Osteocyte (in vitro differentiated cells): ENCODE data around the gene CFC1. TPM values are rescaled to one million over a fixed set of nuclear protein-coding genes. Genes with fewer than 3 reads are reported as not detected.
"Not testable (repeated sequence)": the region's sequence is repeated elsewhere in the genome, so short reads cannot be mapped to it uniquely, and the experiment has no call there.

Experiments used
- DNase-seq: peaks from one replicate; pipeline ENCODE4 v3.0.0; 2021; ENCODE audit warnings: mixed read lengths; ENCODE audit not compliant: unreplicated experiment; ENCODE audit errors: extremely low spot score
- H3K27ac Mint-ChIP-seq: one replicate; pipeline ENCODE4 v1.8.0; 2021; ENCODE audit warnings: mild to moderate bottlenecking, mixed read lengths; ENCODE audit not compliant: unreplicated experiment
- H3K27me3 Mint-ChIP-seq: one replicate; pipeline ENCODE4 v1.8.0; 2021; ENCODE audit warnings: mixed read lengths; ENCODE audit not compliant: unreplicated experiment
- H3K36me3 Mint-ChIP-seq: one replicate; pipeline ENCODE4 v1.8.0; 2021; ENCODE audit warnings: mixed read lengths; ENCODE audit not compliant: unreplicated experiment
- H3K4me1 Mint-ChIP-seq: one replicate; pipeline ENCODE4 v1.8.0; 2021; ENCODE audit warnings: mixed read lengths; ENCODE audit not compliant: unreplicated experiment
- H3K4me3 Mint-ChIP-seq: one replicate; pipeline ENCODE4 v1.8.0; 2021; ENCODE audit warnings: mild to moderate bottlenecking, moderate library complexity, mixed read lengths; ENCODE audit not compliant: unreplicated experiment
- H3K9me3 Mint-ChIP-seq: one replicate; pipeline ENCODE4 v1.8.0; 2021; ENCODE audit warnings: mixed read lengths; ENCODE audit not compliant: unreplicated experiment
- total RNA-seq: library from RNA; stranded (reverse); gene quantifications from 2 replicates; pipeline ENCODE4 v1.2.1, GENCODE V29; 2021

CFC1 gene
- total RNA-seq, 1 donor from 2014 or later: not detected

DNA sequence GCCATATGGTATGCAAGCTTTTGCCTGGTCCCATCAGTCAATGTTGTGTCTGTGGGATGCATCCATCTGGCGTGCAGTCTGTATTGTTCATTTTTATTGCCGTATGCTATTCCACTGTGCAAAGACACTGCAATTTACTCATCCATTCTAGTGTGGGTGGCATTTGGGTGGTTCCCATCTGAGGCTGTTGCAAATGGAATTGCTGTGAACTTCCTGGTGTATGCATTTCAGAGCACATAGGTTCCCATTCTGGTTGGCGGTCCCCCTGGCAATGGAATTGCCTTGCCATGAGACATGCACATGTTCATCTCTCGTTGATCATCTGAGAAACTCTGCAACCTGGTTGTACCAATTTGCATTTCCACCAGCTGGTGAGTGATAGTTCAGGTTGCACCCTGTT, 21.8 kb downstream of the CFC1 start:
- not testable (repeated sequence) for H3K36me3 Mint-ChIP-seq, H3K4me3 Mint-ChIP-seq, H3K9me3 Mint-ChIP-seq, DNase-seq, H3K4me1 Mint-ChIP-seq, H3K27me3 Mint-ChIP-seq, H3K27ac Mint-ChIP-seq

DNA sequence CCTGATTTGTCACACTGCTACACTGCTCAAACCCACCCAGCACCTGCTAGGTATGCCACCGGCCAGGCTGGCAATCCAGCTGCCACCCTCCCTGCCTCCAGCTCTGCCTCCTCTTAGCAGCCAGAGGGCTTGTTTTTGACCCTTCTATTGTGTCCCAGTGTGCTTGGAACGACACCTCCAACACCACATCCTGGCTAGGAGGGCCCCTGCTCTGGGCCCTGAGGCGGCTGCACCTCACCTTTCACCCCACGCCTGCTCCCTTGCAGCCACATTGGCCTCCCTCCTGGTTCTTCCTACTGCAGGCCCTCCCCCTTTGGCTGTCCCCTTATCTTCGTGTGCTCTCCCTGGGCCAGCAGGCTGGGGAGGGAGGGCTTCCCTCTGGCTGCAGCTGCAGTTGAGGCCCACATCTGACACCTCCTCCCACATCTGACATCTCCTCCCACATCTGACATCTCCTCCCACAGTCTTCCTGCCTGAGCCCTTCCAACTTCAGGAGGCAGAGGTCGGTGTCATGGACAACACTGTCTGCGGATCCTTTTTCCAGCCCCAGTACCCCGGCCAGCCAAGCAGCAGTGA, 23.1 kb downstream of the CFC1 start:
- H3K27me3 Mint-ChIP-seq, H3K4me3 Mint-ChIP-seq: not testable (repeated sequence)

DNA sequence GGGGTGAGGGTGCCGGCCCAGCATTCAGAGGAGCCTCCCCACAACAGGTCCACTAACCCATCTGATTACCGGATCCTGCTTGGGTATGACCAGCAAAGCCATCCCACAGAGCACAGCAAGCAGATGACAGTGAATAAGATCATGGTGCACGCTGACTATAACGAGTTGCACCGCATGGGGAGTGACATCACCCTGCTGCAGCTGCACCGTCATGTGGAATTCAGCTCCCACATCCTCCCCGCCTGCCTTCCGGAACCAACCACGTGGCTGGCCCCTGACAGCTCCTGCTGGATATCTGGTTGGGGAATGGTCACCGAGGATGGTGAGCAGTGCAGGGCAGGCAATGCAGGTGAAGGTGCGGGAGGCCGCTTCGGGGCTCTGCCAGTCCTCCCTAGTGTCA, 25.1 kb downstream of the CFC1 start:
- not testable (repeated sequence) for H3K27ac Mint-ChIP-seq, H3K9me3 Mint-ChIP-seq, DNase-seq

More for the DNA sequence above, 23.1 kb downstream of the CFC1 start:
- not testable (repeated sequence) for H3K9me3 Mint-ChIP-seq, H3K4me1 Mint-ChIP-seq, DNase-seq, H3K27ac Mint-ChIP-seq, H3K36me3 Mint-ChIP-seq

DNA sequence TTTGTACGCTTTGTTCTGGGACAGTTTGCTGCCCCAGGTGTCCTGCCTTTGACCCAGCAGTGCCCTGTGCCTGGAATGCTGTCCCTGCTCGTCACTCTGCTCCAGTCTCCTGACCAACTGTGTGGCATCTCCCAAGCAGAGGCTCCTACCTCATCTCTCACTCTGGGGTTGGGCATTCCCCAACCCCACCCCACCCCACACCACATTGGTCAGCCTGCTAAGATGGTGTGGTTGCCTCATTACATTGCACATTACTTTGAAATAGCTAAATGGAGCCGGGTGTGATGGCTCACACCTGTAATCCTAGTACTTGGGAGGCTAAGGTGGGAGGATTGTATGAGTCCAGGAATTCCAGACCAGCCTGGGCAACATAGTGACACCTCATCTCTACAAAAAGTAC, 27.4 kb downstream of the CFC1 start:
- not testable (repeated sequence) for H3K4me3 Mint-ChIP-seq, H3K4me1 Mint-ChIP-seq, H3K36me3 Mint-ChIP-seq, H3K27me3 Mint-ChIP-seq, H3K9me3 Mint-ChIP-seq, DNase-seq, H3K27ac Mint-ChIP-seq

More for the DNA sequence above, 25.1 kb downstream of the CFC1 start:
- H3K4me1 Mint-ChIP-seq, H3K27me3 Mint-ChIP-seq, H3K36me3 Mint-ChIP-seq, H3K4me3 Mint-ChIP-seq: not testable (repeated sequence)

DNA sequence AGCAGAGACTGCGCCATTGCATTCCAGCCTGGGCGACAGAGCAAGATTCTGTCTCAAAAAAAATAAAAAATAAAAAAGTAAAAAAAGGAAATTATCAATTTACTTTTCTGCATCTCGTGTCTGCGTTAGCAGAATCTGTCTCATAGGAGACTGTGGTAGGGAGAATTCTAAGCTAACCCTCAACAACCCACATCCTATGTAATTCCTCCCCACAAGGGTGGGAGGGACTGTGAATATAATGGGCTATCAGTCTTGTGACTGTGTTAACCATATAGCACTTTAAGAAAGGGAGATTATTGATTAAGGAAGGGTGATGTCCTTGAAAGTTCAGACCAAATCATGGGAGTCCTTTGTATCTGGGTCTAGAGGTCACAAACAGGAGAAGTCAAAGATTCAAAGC, 33.2 kb downstream of the CFC1 start:
- not testable (repeated sequence) for H3K36me3 Mint-ChIP-seq, H3K27me3 Mint-ChIP-seq, H3K27ac Mint-ChIP-seq, DNase-seq, H3K4me3 Mint-ChIP-seq, H3K4me1 Mint-ChIP-seq, H3K9me3 Mint-ChIP-seq

DNA sequence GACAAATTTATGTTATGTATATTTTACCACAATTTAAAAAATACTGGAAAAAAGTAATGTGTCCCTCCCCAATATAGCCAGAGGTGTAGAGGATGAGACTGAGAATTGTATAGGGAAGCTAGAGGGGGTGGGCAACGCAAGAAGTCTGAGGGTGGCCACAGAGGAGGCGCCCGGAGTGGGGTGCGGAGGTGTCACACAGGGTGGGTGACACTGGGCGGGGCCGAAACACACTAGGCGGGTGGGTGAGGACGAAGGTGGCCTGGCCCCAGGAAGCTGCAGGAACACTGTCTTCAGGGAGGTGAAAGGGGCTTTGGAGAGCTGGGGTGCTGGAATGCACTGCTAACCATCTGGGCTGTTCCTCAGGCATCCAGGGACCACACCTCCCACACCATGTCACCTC, 42.9 kb downstream of the CFC1 start:
- not testable (repeated sequence) for H3K36me3 Mint-ChIP-seq, H3K27ac Mint-ChIP-seq, H3K27me3 Mint-ChIP-seq, H3K4me1 Mint-ChIP-seq, H3K9me3 Mint-ChIP-seq, H3K4me3 Mint-ChIP-seq, DNase-seq

DNA sequence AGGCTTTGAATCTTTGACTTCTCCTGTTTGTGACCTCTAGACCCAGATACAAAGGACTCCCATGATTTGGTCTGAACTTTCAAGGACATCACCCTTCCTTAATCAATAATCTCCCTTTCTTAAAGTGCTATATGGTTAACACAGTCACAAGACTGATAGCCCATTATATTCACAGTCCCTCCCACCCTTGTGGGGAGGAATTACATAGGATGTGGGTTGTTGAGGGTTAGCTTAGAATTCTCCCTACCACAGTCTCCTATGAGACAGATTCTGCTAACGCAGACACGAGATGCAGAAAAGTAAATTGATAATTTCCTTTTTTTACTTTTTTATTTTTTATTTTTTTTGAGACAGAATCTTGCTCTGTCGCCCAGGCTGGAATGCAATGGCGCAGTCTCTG, 45.2 kb downstream of the CFC1 start:
- H3K9me3 Mint-ChIP-seq, H3K36me3 Mint-ChIP-seq, DNase-seq, H3K27me3 Mint-ChIP-seq, H3K4me3 Mint-ChIP-seq, H3K27ac Mint-ChIP-seq, H3K4me1 Mint-ChIP-seq: not testable (repeated sequence)

DNA sequence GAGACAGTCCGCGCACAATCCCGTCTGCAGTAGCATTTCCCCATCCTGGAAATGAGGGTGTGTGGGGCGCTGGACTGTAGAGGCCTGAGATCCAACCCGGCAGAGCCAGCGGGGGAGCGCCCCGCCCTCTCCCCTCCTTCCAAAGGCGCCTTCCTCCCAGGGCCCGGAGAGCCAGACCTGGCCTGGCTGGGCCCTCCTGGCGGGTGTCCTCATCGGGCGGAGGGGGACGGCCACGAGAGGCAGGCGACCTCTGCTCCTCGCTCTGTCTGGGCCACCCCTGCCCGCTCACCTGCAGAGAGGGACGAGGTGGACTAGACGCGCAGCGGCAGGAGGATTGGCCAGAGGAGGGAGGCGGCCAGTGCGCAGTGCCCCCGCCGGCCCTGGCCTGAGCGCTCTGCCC, 49.9 kb downstream of the CFC1 start:
- H3K36me3 Mint-ChIP-seq, H3K4me1 Mint-ChIP-seq, H3K27me3 Mint-ChIP-seq: not testable (repeated sequence)

DNA sequence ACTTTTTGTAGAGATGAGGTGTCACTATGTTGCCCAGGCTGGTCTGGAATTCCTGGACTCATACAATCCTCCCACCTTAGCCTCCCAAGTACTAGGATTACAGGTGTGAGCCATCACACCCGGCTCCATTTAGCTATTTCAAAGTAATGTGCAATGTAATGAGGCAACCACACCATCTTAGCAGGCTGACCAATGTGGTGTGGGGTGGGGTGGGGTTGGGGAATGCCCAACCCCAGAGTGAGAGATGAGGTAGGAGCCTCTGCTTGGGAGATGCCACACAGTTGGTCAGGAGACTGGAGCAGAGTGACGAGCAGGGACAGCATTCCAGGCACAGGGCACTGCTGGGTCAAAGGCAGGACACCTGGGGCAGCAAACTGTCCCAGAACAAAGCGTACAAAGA, 51.0 kb downstream of the CFC1 start:
- H3K36me3 Mint-ChIP-seq, H3K27me3 Mint-ChIP-seq, H3K9me3 Mint-ChIP-seq, H3K4me1 Mint-ChIP-seq, H3K27ac Mint-ChIP-seq, H3K4me3 Mint-ChIP-seq, DNase-seq: not testable (repeated sequence)

More for the DNA sequence above, 49.9 kb downstream of the CFC1 start:
- H3K27ac Mint-ChIP-seq, DNase-seq, H3K9me3 Mint-ChIP-seq, H3K4me3 Mint-ChIP-seq: not testable (repeated sequence)

DNA sequence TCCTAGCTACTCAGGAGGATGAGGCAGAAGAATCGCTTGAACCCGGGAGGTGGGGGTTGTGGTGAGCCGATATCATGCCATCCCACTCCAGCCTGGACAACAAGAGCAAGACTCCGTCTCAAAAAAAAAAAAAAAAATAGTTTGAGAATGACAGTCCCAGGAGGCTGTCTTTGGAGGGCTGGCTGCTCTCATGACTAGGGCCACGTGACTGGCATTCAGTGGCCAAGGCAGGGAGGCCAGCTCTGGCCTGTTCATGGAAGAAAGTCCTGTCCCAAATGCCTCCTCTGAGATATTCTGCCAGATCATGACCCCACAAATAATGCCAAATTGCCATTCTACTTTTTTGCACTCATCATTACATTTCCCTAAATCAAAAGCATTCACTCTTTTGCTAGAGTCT, 54.4 kb downstream of the CFC1 start:
- H3K4me3 Mint-ChIP-seq, H3K27ac Mint-ChIP-seq, H3K27me3 Mint-ChIP-seq, H3K36me3 Mint-ChIP-seq, DNase-seq, H3K9me3 Mint-ChIP-seq, H3K4me1 Mint-ChIP-seq: not testable (repeated sequence)

DNA sequence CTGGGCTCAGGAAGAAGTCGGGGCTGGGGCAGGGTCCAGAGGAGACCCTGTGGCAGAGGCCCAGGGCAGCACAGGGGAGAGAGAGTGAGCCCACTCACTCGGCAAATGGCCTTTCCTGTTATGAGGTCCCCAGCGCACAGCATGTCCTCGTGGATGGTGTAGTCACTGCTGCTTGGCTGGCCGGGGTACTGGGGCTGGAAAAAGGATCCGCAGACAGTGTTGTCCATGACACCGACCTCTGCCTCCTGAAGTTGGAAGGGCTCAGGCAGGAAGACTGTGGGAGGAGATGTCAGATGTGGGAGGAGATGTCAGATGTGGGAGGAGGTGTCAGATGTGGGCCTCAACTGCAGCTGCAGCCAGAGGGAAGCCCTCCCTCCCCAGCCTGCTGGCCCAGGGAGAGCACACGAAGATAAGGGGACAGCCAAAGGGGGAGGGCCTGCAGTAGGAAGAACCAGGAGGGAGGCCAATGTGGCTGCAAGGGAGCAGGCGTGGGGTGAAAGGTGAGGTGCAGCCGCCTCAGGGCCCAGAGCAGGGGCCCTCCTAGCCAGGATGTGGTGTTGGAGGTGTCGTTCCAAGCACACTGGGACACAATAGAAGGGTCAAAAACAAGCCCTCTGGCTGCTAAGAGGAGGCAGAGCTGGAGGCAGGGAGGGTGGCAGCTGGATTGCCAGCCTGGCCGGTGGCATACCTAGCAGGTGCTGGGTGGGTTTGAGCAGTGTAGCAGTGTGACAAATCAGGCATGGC, 55.4 kb downstream of the CFC1 start:
- not testable (repeated sequence) for H3K9me3 Mint-ChIP-seq, H3K27ac Mint-ChIP-seq, H3K4me3 Mint-ChIP-seq, H3K36me3 Mint-ChIP-seq, H3K4me1 Mint-ChIP-seq, DNase-seq, H3K27me3 Mint-ChIP-seq

DNA sequence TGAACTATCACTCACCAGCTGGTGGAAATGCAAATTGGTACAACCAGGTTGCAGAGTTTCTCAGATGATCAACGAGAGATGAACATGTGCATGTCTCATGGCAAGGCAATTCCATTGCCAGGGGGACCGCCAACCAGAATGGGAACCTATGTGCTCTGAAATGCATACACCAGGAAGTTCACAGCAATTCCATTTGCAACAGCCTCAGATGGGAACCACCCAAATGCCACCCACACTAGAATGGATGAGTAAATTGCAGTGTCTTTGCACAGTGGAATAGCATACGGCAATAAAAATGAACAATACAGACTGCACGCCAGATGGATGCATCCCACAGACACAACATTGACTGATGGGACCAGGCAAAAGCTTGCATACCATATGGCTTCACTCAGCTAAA, 56.6 kb downstream of the CFC1 start:
- H3K27ac Mint-ChIP-seq, H3K4me1 Mint-ChIP-seq, H3K36me3 Mint-ChIP-seq, H3K27me3 Mint-ChIP-seq, DNase-seq, H3K4me3 Mint-ChIP-seq, H3K9me3 Mint-ChIP-seq: not testable (repeated sequence)
